Astrocyte (in vitro differentiated cells and primary cell): ENCODE measurements around the gene SMARCD3. TPM values are rescaled to one million over a fixed set of nuclear protein-coding genes. Genes with fewer than 3 reads are reported as not detected.

ENCODE experiments used
- DNase-seq: peaks from one replicate; pipeline ENCODE4 v3.0.0-alpha.2; 2010; ENCODE audit warnings: low read depth
- FAIRE-seq: peaks from 2 replicates; lab custom pipeline; 2011; peaks lifted over from hg19 to GRCh38; lab: Jason Lieb, UNC
- H2AFZ ChIP-seq: 2 replicates; pipeline ENCODE4 v1.6.0; 2012; ENCODE audit warnings: low read depth, low read length, inconsistent platforms
- H3K27ac ChIP-seq: 2 replicates; pipeline ENCODE4 v1.5.1; 2011; ENCODE audit warnings: low read depth, low read length, inconsistent platforms
- H3K27me3 ChIP-seq: 2 replicates; pipeline ENCODE4 v1.6.0; 2011; ENCODE audit warnings: low read length, inconsistent platforms; ENCODE audit not compliant: insufficient read depth
- H3K36me3 ChIP-seq: 2 replicates; pipeline ENCODE4 v1.5.1; 2011; ENCODE audit warnings: low read length, inconsistent platforms; ENCODE audit not compliant: insufficient read depth
- H3K4me1 ChIP-seq: 2 replicates; pipeline ENCODE4 v1.5.1; 2011; ENCODE audit warnings: low read length, inconsistent platforms; ENCODE audit not compliant: insufficient read depth
- H3K4me2 ChIP-seq: 2 replicates; pipeline ENCODE4 v1.6.0; 2012; ENCODE audit warnings: low read length, inconsistent platforms
- H3K4me3 ChIP-seq: 2 replicates; pipeline ENCODE4 v1.5.1; 2011; ENCODE audit warnings: low read depth, mild to moderate bottlenecking, low read length, inconsistent platforms; ENCODE audit not compliant: insufficient read depth
- H3K79me2 ChIP-seq: 2 replicates; pipeline ENCODE4 v1.6.0; 2012; ENCODE audit warnings: mild to moderate bottlenecking, low read length, inconsistent platforms; ENCODE audit not compliant: insufficient read depth
- H3K9ac ChIP-seq: 2 replicates; pipeline ENCODE4 v1.6.0; 2012; ENCODE audit warnings: mild to moderate bottlenecking, low read length, inconsistent platforms
- H3K9me3 ChIP-seq: 2 replicates; pipeline ENCODE4 v1.5.1; 2012; ENCODE audit warnings: low read depth, mild to moderate bottlenecking, low read length, inconsistent platforms; ENCODE audit not compliant: insufficient read depth
- H4K20me1 ChIP-seq: 2 replicates; pipeline ENCODE4 v1.6.0; 2012; ENCODE audit warnings: low read length, inconsistent platforms; ENCODE audit not compliant: insufficient read depth
- H3K27ac Mint-ChIP-seq: one replicate; pipeline ENCODE4 v1.8.0; 2021; ENCODE audit warnings: mild to moderate bottlenecking, mixed read lengths; ENCODE audit not compliant: unreplicated experiment
- H3K27me3 Mint-ChIP-seq: one replicate; pipeline ENCODE4 v1.8.0; 2021; ENCODE audit warnings: low read depth, mixed read lengths; ENCODE audit not compliant: unreplicated experiment
- H3K36me3 Mint-ChIP-seq: one replicate; pipeline ENCODE4 v1.8.0; 2021; ENCODE audit warnings: low read depth, mixed read lengths; ENCODE audit not compliant: unreplicated experiment
- H3K4me1 Mint-ChIP-seq: one replicate; pipeline ENCODE4 v1.8.0; 2021; ENCODE audit warnings: low read depth, mixed read lengths; ENCODE audit not compliant: unreplicated experiment
- H3K4me3 Mint-ChIP-seq: one replicate; pipeline ENCODE4 v1.8.0; 2021; ENCODE audit warnings: mild to moderate bottlenecking, moderate library complexity, mixed read lengths; ENCODE audit not compliant: unreplicated experiment
- H3K9me3 Mint-ChIP-seq: one replicate; pipeline ENCODE4 v1.8.0; 2021; ENCODE audit warnings: mild to moderate bottlenecking, mixed read lengths; ENCODE audit not compliant: unreplicated experiment
- CTCF ChIP-seq: IDR thresholded peaks from 2 replicates; pipeline ENCODE4 v1.5.1; 2011; ENCODE audit warnings: low read depth, mild to moderate bottlenecking, inconsistent platforms, low read length, moderate library complexity; ENCODE audit not compliant: insufficient read depth
- EZH2 ChIP-seq: IDR thresholded peaks from 2 replicates; pipeline ENCODE4 v1.6.1; 2012; ENCODE audit warnings: mild to moderate bottlenecking, low read length, inconsistent platforms; ENCODE audit not compliant: insufficient read depth
- total RNA-seq: library from RNA; stranded (reverse); gene quantifications from 2 replicates; pipeline ENCODE4 v1.2.1, GENCODE V29; 2021

SMARCD3 gene
- total RNA-seq, 1 donor from 2014 or later: 47.7 TPM

- Histone ChIP-seq H3K9me3 (no peaks in the 10 kb centered on the region), H3K4me2 (no peak overlapping the region), H3K9ac (no peak overlapping the region), H3K27ac (no peak overlapping the region), H3K4me1 (peaks cover 6% of the 10 kb centered on the region), H3K36me3 (peaks cover 40% of the 10 kb centered on the region), H2AFZ (no peak overlapping the region), H3K79me2 (peaks cover 52% of the 10 kb centered on the region), H3K4me3 (no peak overlapping the region), H4K20me1 (peaks cover 97% of the 10 kb centered on the region), H3K27me3 (no peaks in the 10 kb centered on the region)
- DNase-seq (no peak), FAIRE-seq (no peak)
- peak overlapping the region; percentile 69 for H3K27ac Mint-ChIP-seq
- H3K4me1 Mint-ChIP-seq: peaks cover 10% of the 10 kb centered on the region
- H3K36me3 Mint-ChIP-seq: peaks cover 21% of the 10 kb centered on the region
- no peaks in the 10 kb centered on the region for H3K9me3 Mint-ChIP-seq
- TF ChIP-seq CTCF: no peak
- no peak for TF ChIP-seq EZH2
- H3K27me3 Mint-ChIP-seq: no peaks in the 10 kb centered on the region
- no peak overlapping the region for H3K4me3 Mint-ChIP-seq
These were observed 8.5 kb downstream of the SMARCD3 start for GRCh38 chr7:151239837-151240459.

GRCh38 chr7:151238924-151239836 lies 9.3 kb downstream of the SMARCD3 start:
- H3K9ac ChIP-seq: no peak overlapping the region
- H3K9me3 ChIP-seq: no peaks in the 10 kb centered on the region
- FAIRE-seq (no peak), DNase-seq (no peak)
- peaks cover 97% of the 10 kb centered on the region for H4K20me1 ChIP-seq
- H3K36me3 ChIP-seq: peaks cover 43% of the 10 kb centered on the region
- H3K79me2 ChIP-seq: peaks cover 60% of the 10 kb centered on the region
- Mint-ChIP-seq H3K9me3 (no peaks in the 10 kb centered on the region), H3K27me3 (no peaks in the 10 kb centered on the region), H3K27ac (no peak overlapping the region), H3K4me3 (no peak overlapping the region), H3K4me1 (peaks cover 12% of the 10 kb centered on the region), H3K36me3 (peaks cover 21% of the 10 kb centered on the region)
- no peak overlapping the region for H3K4me2 ChIP-seq
- H3K27ac ChIP-seq: no peak overlapping the region
- H3K4me3 ChIP-seq: no peak overlapping the region
- H3K4me1 ChIP-seq: peaks cover 5% of the 10 kb centered on the region
- no peaks in the 10 kb centered on the region for H3K27me3 ChIP-seq
- H2AFZ ChIP-seq: no peak overlapping the region
- TF ChIP-seq EZH2 (no peak), CTCF (no peak)
